H1 (cell line): ENCODE data around the gene ASF1A. TPM values are rescaled to one million over a fixed set of nuclear protein-coding genes. Genes with fewer than 3 reads are reported as not detected.
A peak's percentile ranks its signal among the peaks of the same experiment; 100 is the strongest.

Experiments
- CTCF ChIA-PET: fragments of 300-600 bp; sonication (Branson Sonifier 250); formaldehyde crosslinking; loops from one replicate; lab custom pipeline; 2021; ENCODE audit not compliant: partially characterized antibody; lab: Charles Lee
- POLR2A ChIA-PET: fragments of 300-600 bp; sonication (Branson Sonifier 250); formaldehyde crosslinking; loops from one replicate; lab custom pipeline; 2021; ENCODE audit warnings: inconsistent platforms; ENCODE audit not compliant: partially characterized antibody; lab: Charles Lee
- DNase-seq, 2 experiments: peaks; one replicate each; pipeline versions ENCODE4 v3.0.0 to v3.0.0-alpha.2; 2010 to 2022; ENCODE audit warnings: low spot score in 2 of 2, low read depth in 1 of 2, mixed read lengths in 1 of 2
- FAIRE-seq: peaks from 2 replicates; lab custom pipeline; 2011; peaks lifted over from hg19 to GRCh38; lab: Jason Lieb, UNC
- H2AFZ ChIP-seq: 2 replicates; pipeline ENCODE4 v1.8.1; 2012; ENCODE audit warnings: low read length, inconsistent platforms
- H2AK5ac ChIP-seq: 2 replicates; pipeline ENCODE4 v1.6.1; 2013; ENCODE audit warnings: low read depth, low read length
- H2BK120ac ChIP-seq: replicated peaks from 2 replicates; pipeline ENCODE3; 2013; ENCODE audit warnings: low read depth, low read length, inconsistent platforms
- H2BK12ac ChIP-seq: 2 replicates; pipeline ENCODE4 v1.6.1; 2013; ENCODE audit warnings: low read depth, low read length
- H2BK15ac ChIP-seq: 2 replicates; pipeline ENCODE4 v1.6.1; 2013; ENCODE audit warnings: low read length
- H2BK20ac ChIP-seq: 2 replicates; pipeline ENCODE4 v1.6.1; 2013; ENCODE audit warnings: low read length
- H2BK5ac ChIP-seq: 2 replicates; pipeline ENCODE4 v1.6.1; 2013; ENCODE audit warnings: low read depth, low read length
- H3K14ac ChIP-seq: 2 replicates; pipeline ENCODE4 v1.6.1; 2013; ENCODE audit warnings: inconsistent platforms; ENCODE audit not compliant: insufficient read length
- H3K18ac ChIP-seq: 2 replicates; pipeline ENCODE4 v1.6.1; 2013; ENCODE audit warnings: low read length; ENCODE audit errors: extremely low read depth
- H3K23ac ChIP-seq: 2 replicates; pipeline ENCODE4 v1.6.1; 2013; ENCODE audit warnings: inconsistent platforms; ENCODE audit not compliant: insufficient read length
- H3K23me2 ChIP-seq: 2 replicates; pipeline ENCODE4 v1.6.1; 2013; ENCODE audit warnings: low read depth, low read length
- H3K27ac ChIP-seq: 2 replicates; pipeline ENCODE4 v1.6.1; 2011; ENCODE audit warnings: low read depth, low read length, inconsistent platforms
- H3K27me3 ChIP-seq, 4 experiments: replicated peaks in 1 of 4; 1 replicate in 1 of 4; 2 replicates in 3 of 4; pipeline versions ENCODE4 v1.6.1 to v1.8.1; 2011 to 2013; ENCODE audit warnings: low read length in 3 of 4, mild to moderate bottlenecking in 3 of 4, inconsistent platforms in 2 of 4, mixed read lengths in 2 of 4, moderate library complexity in 1 of 4; ENCODE audit not compliant: control insufficient read depth in 3 of 4, insufficient read depth in 3 of 4; ENCODE audit errors: extremely low read depth in 1 of 4
- H3K36me3 ChIP-seq, 4 experiments: 2 replicates each; pipeline versions ENCODE4 v1.6.1 to v1.8.1; 2011 to 2013; ENCODE audit warnings: mild to moderate bottlenecking in 4 of 4, low read length in 3 of 4, moderate library complexity in 2 of 4, control low read depth in 1 of 4, inconsistent platforms in 1 of 4; ENCODE audit not compliant: insufficient read depth in 4 of 4, control insufficient read depth in 2 of 4
- H3K4ac ChIP-seq: replicated peaks from 2 replicates; pipeline ENCODE3; 2013; ENCODE audit warnings: low read length, low read depth, mixed read lengths, inconsistent platforms; ENCODE audit not compliant: insufficient read length
- H3K4me1 ChIP-seq, 4 experiments: replicated peaks in 1 of 4; 1 replicate in 1 of 4; 2 replicates in 3 of 4; pipeline versions ENCODE4 v1.6.1 to v1.8.1; 2011 to 2013; ENCODE audit warnings: low read length in 3 of 4, inconsistent platforms in 2 of 4, mixed read lengths in 1 of 4; ENCODE audit not compliant: insufficient read depth in 4 of 4, control insufficient read depth in 3 of 4
- H3K4me2 ChIP-seq, 2 experiments: 2 replicates each; pipeline versions ENCODE4 v1.6.1 to v1.8.1; 2011 to 2013; ENCODE audit warnings: low read depth in 2 of 2, low read length in 2 of 2, control low read depth in 1 of 2, inconsistent platforms in 1 of 2, mild to moderate bottlenecking in 1 of 2; ENCODE audit not compliant: insufficient read depth in 1 of 2
- H3K4me3 ChIP-seq, 4 experiments: fragments of 200-600, 300-600 bp in 1 of 4; sonication (generic), shearing (Covaris generic), sonication (Bioruptor Twin) in 1 of 4; 2 replicates each; pipeline versions ENCODE4 v1.5.1 to v1.8.1; 2011 to 2016; ENCODE audit warnings: low read length in 4 of 4, low read depth in 3 of 4, control low read depth in 2 of 4, inconsistent platforms in 2 of 4, mild to moderate bottlenecking in 2 of 4, mixed read lengths in 1 of 4, moderate library complexity in 1 of 4; ENCODE audit not compliant: insufficient read depth in 2 of 4; ENCODE audit errors: extremely low read depth in 1 of 4
- H3K56ac ChIP-seq: replicated peaks from 2 replicates; pipeline ENCODE3; 2013; ENCODE audit warnings: low read depth, mild to moderate bottlenecking, mixed read lengths, low read length, inconsistent platforms; ENCODE audit not compliant: insufficient read length
- H3K79me1 ChIP-seq: 2 replicates; pipeline ENCODE4 v1.6.1; 2013; ENCODE audit warnings: low read depth, low read length, control low read depth
- H3K79me2 ChIP-seq, 2 experiments: 2 replicates each; pipeline versions ENCODE4 v1.6.1 to v1.8.1; 2012 to 2013; ENCODE audit warnings: low read length in 2 of 2, mild to moderate bottlenecking in 2 of 2, inconsistent platforms in 1 of 2; ENCODE audit not compliant: insufficient read depth in 2 of 2, control insufficient read depth in 1 of 2
- H3K9ac ChIP-seq, 4 experiments: replicated peaks in 1 of 4; 1 replicate in 1 of 4; 2 replicates in 3 of 4; pipeline versions ENCODE4 v1.6.1 to v1.8.1; 2011 to 2013; ENCODE audit warnings: low read depth in 3 of 4, low read length in 3 of 4, control low read depth in 2 of 4, mild to moderate bottlenecking in 2 of 4, moderate library complexity in 2 of 4, inconsistent platforms in 1 of 4; ENCODE audit errors: extremely low read depth in 1 of 4
- H3K9me3 ChIP-seq, 2 experiments: 2 replicates each; pipeline versions ENCODE4 v1.6.1 to v1.8.1; 2012 to 2013; ENCODE audit warnings: mild to moderate bottlenecking in 2 of 2, moderate library complexity in 2 of 2, control low read depth in 1 of 2, inconsistent platforms in 1 of 2, low read depth in 1 of 2, low read length in 1 of 2, mixed read lengths in 1 of 2; ENCODE audit not compliant: insufficient read depth in 2 of 2
- H4K20me1 ChIP-seq, 2 experiments: replicated peaks in 1 of 2; 2 replicates each; pipeline versions ENCODE3 to v1.8.1; 2011 to 2013; ENCODE audit warnings: inconsistent platforms in 2 of 2, low read length in 2 of 2, mild to moderate bottlenecking in 1 of 2; ENCODE audit not compliant: insufficient read depth in 2 of 2, control insufficient read depth in 1 of 2
- H4K5ac ChIP-seq: 2 replicates; pipeline ENCODE4 v1.6.1; 2013; ENCODE audit warnings: low read length, low read depth, mixed read lengths, inconsistent platforms; ENCODE audit not compliant: insufficient read length
- H4K8ac ChIP-seq: 2 replicates; pipeline ENCODE4 v1.8.0; 2013; ENCODE audit warnings: mild to moderate bottlenecking, moderate library complexity, low read length, inconsistent platforms; ENCODE audit not compliant: insufficient read depth; ENCODE audit errors: extremely low read depth
- H4K91ac ChIP-seq: replicated peaks from 2 replicates; pipeline ENCODE3; 2013; ENCODE audit warnings: low read length, mixed read lengths, inconsistent platforms; ENCODE audit not compliant: insufficient read length
- ASH2L ChIP-seq: fragments of 200-600, 300-600 bp; sonication (generic); IDR thresholded peaks from one replicate; pipeline ENCODE4 v1.7.1; 2017; ENCODE audit warnings: low read length
- ATF3 ChIP-seq: IDR thresholded peaks from 2 replicates; pipeline ENCODE4 v1.6.1; 2011; ENCODE audit warnings: low read depth, mild to moderate bottlenecking, low read length; ENCODE audit not compliant: insufficient read depth
- CREB1 ChIP-seq: IDR thresholded peaks from 2 replicates; pipeline ENCODE4 v1.6.1; 2012; ENCODE audit warnings: inconsistent platforms
- GTF2F1 ChIP-seq: IDR thresholded peaks from 2 replicates; pipeline ENCODE4 v1.6.1; 2012; ENCODE audit warnings: low read depth, low read length, improper control_type of control experiment, borderline replicate concordance
- KDM4A ChIP-seq: IDR thresholded peaks from one replicate; pipeline ENCODE4 v1.7.1; 2012; ENCODE audit warnings: low read depth, mild to moderate bottlenecking, moderate library complexity, low read length, inconsistent platforms; ENCODE audit not compliant: severe bottlenecking
- PHF8 ChIP-seq: fragments of 200-600 bp; sonication (generic); conservative IDR thresholded peaks from 2 replicates; pipeline ENCODE4 v1.7.1; 2012; ENCODE audit warnings: low read depth, mild to moderate bottlenecking, inconsistent platforms, low read length, moderate library complexity
- POLR2A ChIP-seq, 2 experiments: IDR thresholded peaks; 1 replicate in 1 of 2; 2 replicates in 1 of 2; pipeline ENCODE4 v1.6.1; 2011; ENCODE audit warnings: low read depth in 2 of 2, low read length in 2 of 2, mild to moderate bottlenecking in 2 of 2; ENCODE audit errors: control extremely low read depth in 1 of 2
- RBBP5 ChIP-seq: IDR thresholded peaks from 2 replicates; pipeline ENCODE4 v1.7.1; 2012; ENCODE audit warnings: low read depth, mild to moderate bottlenecking, inconsistent platforms, low read length, moderate library complexity, borderline replicate concordance
- SIN3A ChIP-seq, 2 experiments: IDR thresholded peaks in 1 of 2; conservative IDR thresholded peaks in 1 of 2; 2 replicates each; pipeline ENCODE4 v1.6.1; 2011 to 2012; ENCODE audit warnings: low read length in 2 of 2, improper control_type of control experiment in 1 of 2, low read depth in 1 of 2, mild to moderate bottlenecking in 1 of 2
- TAF1 ChIP-seq: IDR thresholded peaks from 2 replicates; pipeline ENCODE4 v1.6.1; 2011; ENCODE audit warnings: mild to moderate bottlenecking, low read depth, low read length
- WGBS, 2 experiments: shearing (Covaris generic) in 1 of 2; methylation state at CpG; one replicate each; pipeline versions ENCODE4 v1.1.6 to v1.1.7; 2013 to 2015; ENCODE audit warnings: low lambda C conversion rate in 2 of 2, mixed read lengths in 2 of 2, inconsistent platforms in 1 of 2, low coverage in 1 of 2, missing lambda C conversion rate in 1 of 2; ENCODE audit not compliant: insufficient replicate concordance in 2 of 2, insufficient coverage in 1 of 2, insufficient read length in 1 of 2; ENCODE audit errors: extremely low coverage in 1 of 2, missing lambda C conversion rate in 1 of 2; 5-methylcytosine and 5-hydroxymethylcytosine counted together
- polyA plus RNA-seq, 7 experiments: library from polyadenylated mRNA; depleted of rRNA in 3 of 7; stranded (reverse) in 5 of 7; unstranded in 2 of 7; fragments of >200 nt in 5 of 7; fragments of 200-250 nt in 2 of 7; gene quantifications; 1 replicate in 5 of 7; 2 replicates in 1 of 7; 4 replicates in 1 of 7; pipeline versions ENCODE4 v1.2.1 to v1.2.3, GENCODE V29; 2011 to 2013; ENCODE audit warnings: missing spikeins in 2 of 7, mixed read lengths in 2 of 7
- total RNA-seq: library from RNA; stranded (reverse); fragmentation: NEBNext Ultra II Directional; extraction: Animal tissue kit (Norgen Biotek cat#: 25700); gene quantifications from 2 replicates; pipeline ENCODE4 v1.2.1, GENCODE V29; 2021

Gene ASF1A
- total and polyA plus RNA-seq, 2 of the 8 experiments (the other 6 are each of a cell fraction or from before 2014, with no cell fraction given), result 11.4 to 50.2 TPM

- H3K14ac ChIP-seq, result no peak overlapping the region
- POLR2A ChIA-PET, result interaction anchor here (0.5 to 3.1 kb wide), 10 partner anchors 11 to 290 kb away, joined by 3 to 19 read pairs (median 4); partner anchors contain the start of gene MCM9
- H3K23ac ChIP-seq, result no peak overlapping the region
- H4K5ac ChIP-seq, result peak overlapping the region; percentile 84
- peaks cover 2 to 13% (median 4%) of the 10 kb centered on the region in 4 experiments; a peak in 6 of 7 replicates for H3K4me1 ChIP-seq
- peak overlapping the region; percentile 63 for H2BK5ac ChIP-seq
- FAIRE-seq, result no peak
- CTCF ChIA-PET, result interaction anchor here (0.6 to 1.6 kb wide), 5 partner anchors 20 to 1226 kb away, joined by 3 to 5 read pairs (median 3); partner anchors contain the start of gene MCM9
- H2BK12ac ChIP-seq, result no peak overlapping the region; the same call in 1 of the 2 replicates
- no peak overlapping the region for H2BK20ac ChIP-seq
- no peaks in the 10 kb centered on the region for H3K9me3 ChIP-seq
- peak overlapping the region; percentile 90 to 94 (median 92) for H3K9ac ChIP-seq
- H4K91ac ChIP-seq, result peak overlapping the region; percentile 51
- peak in 1 of 2 experiments; percentile 74 for DNase-seq
- peak overlapping the region; percentile 87 for H3K27ac ChIP-seq
- no peak overlapping the region for H2BK15ac ChIP-seq
- no peak overlapping the region for H2BK120ac ChIP-seq
- H2AK5ac ChIP-seq, result no peak overlapping the region
- H4K20me1 ChIP-seq, result peaks cover 0 to 7% of the 10 kb centered on the region in 2 experiments
- no peak overlapping the region for H3K4ac ChIP-seq
- no peaks in the 10 kb centered on the region for H3K27me3 ChIP-seq
- H2AFZ ChIP-seq, result no peak overlapping the region
- peak overlapping the region; percentile 87 to 97 (median 92) for H3K4me3 ChIP-seq
- H3K79me1 ChIP-seq, result peaks cover 6% of the 10 kb centered on the region; the same call in 1 of the 2 replicates
- H3K79me2 ChIP-seq, result peaks cover 9 to 64% of the 10 kb centered on the region in 2 experiments
- peak overlapping the region; percentile 84; the same call in 1 of the 2 replicates for H3K18ac ChIP-seq
- H4K8ac ChIP-seq, result peak overlapping the region; percentile 97; the same call in 1 of the 2 replicates
- WGBS, 2 experiments, result 1% methylated on average over 52 of the region's 102 CpGs; no CpG with 5 or more reads in 1 of the 2 experiments
- H3K23me2 ChIP-seq, result 0 out of 2 replicates have a peak, but pooled peaks cover 3% of the 10 kb centered on the region
- H3K36me3 ChIP-seq, result peaks cover 0 to 11% (median 0%) of the 10 kb centered on the region in 4 experiments; a peak in 3 of 8 replicates
- H3K56ac ChIP-seq, result peak overlapping the region; percentile 52
- peak overlapping the region; percentile 64 to 68 for H3K4me2 ChIP-seq
- TF ChIP-seq GTF2F1, result no peak
- TF ChIP-seq RBBP5, result peak; percentile 55; the same call in 1 of the 2 replicates
- TF ChIP-seq CREB1, result no peak
- TF ChIP-seq SIN3A (conservative IDR thresholded peaks at IDR 0.05 in 1 of 2, IDR thresholded peaks at IDR 0.05 in 1 of 2; ENCODE audit: low read depth in 1 of 2, low read length in 2 of 2), result peak; percentile 79 to 80; a peak in 3 of 4 replicates
- peak; percentile 96 for TF ChIP-seq ASH2L
- peak; percentile 49; the same call in 1 of the 2 replicates for TF ChIP-seq TAF1
- peak; percentile 57 to 64 for TF ChIP-seq POLR2A (IDR thresholded peaks at IDR 0.05; ENCODE audit: control extremely low read depth in 1 of 2, low read depth in 2 of 2, low read length in 2 of 2)
- no peak for TF ChIP-seq ATF3
- TF ChIP-seq KDM4A, result peak; percentile 29
- TF ChIP-seq PHF8, result peak; percentile 28
These were observed 691 bp downstream of the ASF1A start for GRCh38 chr6:118894425-118895260.
